ENCODE results near the gene SPCS1. TPM values are rescaled to one million over a fixed set of nuclear protein-coding genes. Genes with fewer than 3 reads are reported as not detected.
A peak's percentile ranks its signal among the peaks of the same experiment; 100 is the strongest.

The SPCS1 gene
- total RNA-seq, 1 donor from 2014 or later, result 40.1 TPM

DNA sequence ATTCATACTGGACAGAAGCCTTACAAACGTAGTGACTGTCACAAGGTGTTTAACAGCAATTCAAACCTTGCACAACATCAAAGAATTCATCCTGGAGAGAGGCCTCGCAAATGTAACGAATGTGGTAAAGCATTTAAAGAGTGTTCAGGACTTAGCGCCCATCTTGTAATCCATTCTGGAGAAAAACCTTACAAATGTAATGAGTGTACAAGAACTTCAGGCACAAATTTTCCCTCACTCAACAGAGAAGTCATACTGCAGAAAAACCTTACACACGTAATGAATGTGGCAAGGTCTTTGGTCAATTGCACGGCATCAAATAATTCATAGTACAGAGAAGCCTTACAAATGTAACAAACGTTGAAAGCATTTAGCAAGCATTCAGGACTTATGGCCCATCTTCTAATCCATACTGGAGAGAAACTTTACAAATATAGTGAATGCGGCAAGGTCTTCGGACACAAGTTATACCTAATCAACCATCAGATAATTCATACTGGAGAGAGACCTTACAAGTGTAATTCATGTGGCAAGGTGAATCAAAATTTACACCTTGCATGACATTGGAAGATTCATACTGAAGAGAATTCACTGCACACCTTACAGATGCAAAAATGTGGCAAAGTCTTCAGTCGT lies 27.5 kb downstream of the SPCS1 start:
- no peak for DNase-seq

- DNase-seq, result no peak
Observed at GRCh38 chr3:52739730-52740129, 33.8 kb downstream of the SPCS1 start.

DNA sequence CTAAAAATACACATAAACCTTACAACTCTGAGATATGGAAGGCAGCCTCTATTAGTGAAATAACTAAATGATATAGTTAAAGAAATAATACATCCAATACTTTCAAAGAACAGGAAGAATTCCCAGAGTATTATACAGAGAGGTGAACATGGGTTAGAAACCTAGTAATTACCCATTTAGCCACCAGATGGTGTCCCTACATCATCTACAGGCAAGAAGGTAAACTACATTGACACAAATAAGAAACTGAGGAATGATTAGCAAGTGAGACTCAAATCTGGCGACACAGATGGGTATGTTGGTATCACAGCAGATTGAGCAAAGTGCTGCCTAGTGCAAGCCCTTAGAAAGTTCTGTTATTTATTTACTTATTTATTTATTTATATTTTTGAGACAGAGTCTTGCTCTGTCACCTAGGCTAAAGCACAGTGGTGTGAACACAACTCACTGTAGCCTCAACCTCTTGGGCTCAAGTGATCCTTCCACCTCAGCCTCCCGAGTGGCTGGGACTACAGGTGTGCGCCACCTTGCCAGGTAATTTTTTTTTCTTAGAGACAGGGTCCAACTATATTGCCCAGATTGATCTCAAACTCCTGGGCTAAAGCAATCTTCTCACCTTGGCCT lies 36.6 kb downstream of the SPCS1 start:
- DNase-seq, result no peak

DNA sequence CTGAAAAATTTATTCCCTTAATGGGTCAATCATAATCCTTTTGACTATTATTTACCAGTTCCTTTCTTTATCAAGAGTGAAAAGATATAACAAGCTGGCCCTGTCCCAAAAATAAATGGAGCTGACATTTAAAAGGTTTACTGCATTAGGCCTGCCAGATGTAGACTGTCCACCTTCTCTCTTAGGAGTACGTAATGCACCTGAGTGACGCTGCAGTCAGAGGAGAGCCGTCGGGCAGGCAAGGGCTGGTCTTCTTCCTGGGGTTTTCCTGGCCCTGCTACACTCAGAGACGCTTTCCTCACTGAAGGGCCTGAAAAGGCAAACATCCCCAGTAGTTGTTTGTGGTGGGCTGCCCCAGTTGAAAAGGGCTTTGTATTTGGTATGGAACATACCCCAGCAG lies 37.2 kb downstream of the SPCS1 start:
- no peak for DNase-seq

DNA sequence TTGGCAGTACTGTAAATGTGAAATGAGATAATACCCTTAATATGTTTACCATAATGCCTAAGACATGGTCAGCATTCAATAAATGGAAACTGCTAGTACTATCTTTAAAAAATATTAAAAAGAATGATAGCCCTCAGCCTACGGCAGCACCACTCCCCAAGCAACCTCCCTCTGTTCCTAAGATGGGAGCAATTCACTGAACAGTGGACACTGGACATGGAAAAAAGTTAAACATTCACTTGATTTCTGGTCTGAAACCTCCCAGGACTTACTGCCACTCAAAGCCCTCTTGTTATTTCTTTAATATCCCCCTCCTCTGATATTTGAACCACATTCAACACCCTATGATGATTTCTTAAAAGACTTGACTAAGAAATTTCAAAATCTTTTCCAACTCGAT lies 37.8 kb downstream of the SPCS1 start:
- DNase-seq, result no peak

- DNase-seq, result no peak
Observed at GRCh38 chr3:52752045-52752660, 46.2 kb downstream of the SPCS1 start.

GRCh38 chr3:52754373-52754772 lies 48.5 kb downstream of the SPCS1 start:
- no peak for DNase-seq

DNA sequence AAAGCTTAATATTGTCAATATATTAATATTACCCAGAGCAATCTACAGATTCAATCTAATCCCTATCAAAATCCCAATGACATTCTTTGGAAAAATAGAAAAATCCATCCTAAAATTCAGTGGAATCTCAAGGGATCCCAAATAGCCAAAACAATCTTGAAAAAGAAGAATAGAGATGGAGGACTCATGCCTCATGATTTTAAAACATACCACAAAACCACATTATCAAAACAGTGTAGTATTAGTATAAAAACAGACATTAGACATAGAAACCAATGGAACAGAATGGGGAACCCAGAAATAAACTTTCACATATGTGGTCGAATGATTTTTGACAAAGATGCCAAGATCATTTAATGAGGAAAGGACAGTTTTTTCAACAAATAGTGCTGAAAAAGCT lies 50.2 kb downstream of the SPCS1 start:
- DNase-seq, result no peak

Small RNA genes within 50 kb of the gene (small RNA-seq; reads per million reads assigned to genes)
- not detected for gene AC006254.2 (ENCODE audit: low replicate concordance)
- 2,419 reads per million, percentile 99 among the genes with 10 or more reads in this experiment for gene RF00569 (ENCODE audit: low replicate concordance)
- gene RF01183 (ENCODE audit: low replicate concordance), result not detected
- 0.24 reads per million, percentile 10 among the genes with 10 or more reads in this experiment for gene SNORD19 (ENCODE audit: low replicate concordance)
- gene SNORD19B (ENCODE audit: low replicate concordance), result not detected
- gene SNORD69 (ENCODE audit: low replicate concordance), result 4,556 reads per million, percentile 100 among the genes with 10 or more reads in this experiment

Other genes with a start within 250 kb of the SPCS1 start
- 42.4 TPM for gene STAB1, start 210.8 kb upstream of the SPCS1 start, total RNA-seq
- gene NT5DC2, start 172.2 kb upstream of the SPCS1 start, total RNA-seq, result 32.7 TPM
- gene UQCC5, start 169.5 kb upstream of the SPCS1 start, total RNA-seq, result 1.4 TPM
- gene PBRM1, start 20.2 kb upstream of the SPCS1 start, total RNA-seq, result 83.4 TPM
- gene GNL3, start 20.1 kb upstream of the SPCS1 start, total RNA-seq, result 109 TPM
- gene GLT8D1, start 315 bp upstream of the SPCS1 start, total RNA-seq, result 86.9 TPM
- gene NEK4, start 64.8 kb downstream of the SPCS1 start, total RNA-seq, result 18.3 TPM
- 1.3 TPM for gene ITIH1, start 71.5 kb downstream of the SPCS1 start, total RNA-seq
- 0.49 TPM for gene ITIH3, start 88.7 kb downstream of the SPCS1 start, total RNA-seq
- 4.6 TPM for gene ITIH4, start 124.6 kb downstream of the SPCS1 start, total RNA-seq
- gene MUSTN1, start 128.9 kb downstream of the SPCS1 start, total RNA-seq, result 9.6 TPM
- gene STIMATE, start 191.4 kb downstream of the SPCS1 start, total RNA-seq, result 8.7 TPM